GM23338 (cell line): ENCODE measurements around the gene DTNB. TPM values are rescaled to one million over a fixed set of nuclear protein-coding genes. Genes with fewer than 3 reads are reported as not detected.

ENCODE experiments used
- ATAC-seq: fragments of 200-7000 bp; cut with Tn5 transposase; 3 replicates; pipeline ENCODE4 v1.9.1; 2020
- DNase-seq: peaks from one replicate; pipeline ENCODE4 v3.0.0-alpha.2; 2015; ENCODE audit warnings: low spot score
- H2AFZ ChIP-seq: fragments of 200-600 bp; sonication (generic); 2 replicates; pipeline ENCODE4 v1.8.0; 2016; ENCODE audit warnings: antibody characterized with exemption, mild to moderate bottlenecking, moderate library complexity
- H3F3A ChIP-seq: fragments of 200-600 bp; sonication (generic); replicated peaks from 2 replicates; pipeline ENCODE4 v1.8.0; 2017; ENCODE audit warnings: antibody characterized with exemption, mixed run types, low read depth
- H3K27ac ChIP-seq: fragments of 200-600 bp; sonication (generic); 2 replicates; pipeline ENCODE4 v1.6.1; 2016; ENCODE audit warnings: low read depth
- H3K27me3 ChIP-seq: fragments of 200-600 bp; sonication (generic); 2 replicates; pipeline ENCODE4 v1.8.0; 2016; ENCODE audit warnings: mild to moderate bottlenecking, mixed run types, moderate library complexity; ENCODE audit not compliant: insufficient read depth
- H3K36me3 ChIP-seq: fragments of 200-600 bp; sonication (generic); 2 replicates; pipeline ENCODE4 v1.8.0; 2016; ENCODE audit warnings: mild to moderate bottlenecking; ENCODE audit not compliant: insufficient read depth
- H3K4me1 ChIP-seq: fragments of 200-600 bp; sonication (generic); 2 replicates; pipeline ENCODE4 v1.8.0; 2016; ENCODE audit warnings: mild to moderate bottlenecking, moderate library complexity; ENCODE audit not compliant: insufficient read depth
- H3K4me2 ChIP-seq: fragments of 200-600 bp; sonication (generic); 2 replicates; pipeline ENCODE4 v1.7.1; 2017; ENCODE audit warnings: mixed run types
- H3K4me3 ChIP-seq: fragments of 200-600 bp; sonication (generic); 2 replicates; pipeline ENCODE4 v1.6.1; 2016; ENCODE audit warnings: mixed run types
- H3K79me2 ChIP-seq: fragments of 200-600 bp; sonication (generic); replicated peaks from 2 replicates; pipeline ENCODE4 v1.8.0; 2017; ENCODE audit warnings: mild to moderate bottlenecking; ENCODE audit not compliant: insufficient read depth
- H3K9me2 ChIP-seq: fragments of 200-600 bp; sonication (generic); 2 replicates; pipeline ENCODE4 v1.8.0; 2017; ENCODE audit not compliant: insufficient read depth
- H4K20me1 ChIP-seq: fragments of 200-600 bp; sonication (generic); replicated peaks from 2 replicates; pipeline ENCODE4 v1.8.0; 2017; ENCODE audit warnings: mild to moderate bottlenecking; ENCODE audit not compliant: insufficient read depth
- H3K27ac Mint-ChIP-seq: 2 replicates; pipeline ENCODE4 v1.8.0; 2020; ENCODE audit warnings: inconsistent platforms, mild to moderate bottlenecking, moderate library complexity, mixed read lengths
- H3K27me3 Mint-ChIP-seq: 3 replicates; pipeline ENCODE4 v1.8.0; 2022; ENCODE audit warnings: low read depth, mild to moderate bottlenecking, moderate library complexity, mixed read lengths, inconsistent platforms; ENCODE audit not compliant: insufficient read depth, poor library complexity
- H3K36me3 Mint-ChIP-seq: 3 replicates; pipeline ENCODE4 v1.8.0; 2021; ENCODE audit warnings: low read depth, mild to moderate bottlenecking, inconsistent platforms, moderate library complexity, mixed read lengths
- H3K4me1 Mint-ChIP-seq: 3 replicates; pipeline ENCODE4 v1.8.0; 2020; ENCODE audit warnings: mild to moderate bottlenecking, inconsistent platforms, mixed read lengths
- H3K4me3 Mint-ChIP-seq: 3 replicates; pipeline ENCODE4 v1.8.0; 2021; ENCODE audit warnings: moderate library complexity, mild to moderate bottlenecking, inconsistent platforms, mixed read lengths
- H3K9me3 Mint-ChIP-seq: 3 replicates; pipeline ENCODE4 v1.8.0; 2020; ENCODE audit warnings: moderate library complexity, mild to moderate bottlenecking, inconsistent platforms, mixed read lengths
- CREB1 ChIP-seq: fragments of 250-450 bp; sonication (Bioruptor Pico); IDR thresholded peaks from 2 replicates; pipeline ENCODE4 v1.5.0; 2020; ENCODE audit warnings: low read depth, mild to moderate bottlenecking, moderate library complexity
- EZH2 ChIP-seq: fragments of 200-600 bp; sonication (generic); IDR thresholded peaks from one replicate; pipeline ENCODE4 v1.8.0; 2017; ENCODE audit warnings: antibody characterized with exemption, mild to moderate bottlenecking, low read depth; ENCODE audit not compliant: unreplicated experiment
- EZH2phosphoT487 ChIP-seq: fragments of 200-600 bp; sonication (generic); IDR thresholded peaks from one replicate; pipeline ENCODE4 v1.8.1; 2018; ENCODE audit warnings: antibody characterized with exemption; ENCODE audit not compliant: unreplicated experiment
- JUNB ChIP-seq: IDR thresholded peaks from one replicate; pipeline ENCODE4 v1.6.1; 2016; ENCODE audit warnings: antibody characterized with exemption; ENCODE audit not compliant: unreplicated experiment
- NANOG ChIP-seq: IDR thresholded peaks from 2 replicates; pipeline ENCODE4 v1.6.1; 2016; ENCODE audit warnings: antibody characterized with exemption, borderline replicate concordance
- POLR2AphosphoS5 ChIP-seq: IDR thresholded peaks from 2 replicates; pipeline ENCODE4 v1.6.1; 2016; ENCODE audit warnings: antibody characterized with exemption, low read depth
- STAT1 ChIP-seq: IDR thresholded peaks from one replicate; pipeline ENCODE4 v1.6.1; 2016; ENCODE audit warnings: antibody characterized with exemption; ENCODE audit not compliant: unreplicated experiment
- ZNF114 ChIP-seq: fragments of 250-450 bp; sonication (Bioruptor Pico); IDR thresholded peaks from 2 replicates; pipeline ENCODE4 v1.5.0; 2020; ENCODE audit warnings: mild to moderate bottlenecking, moderate library complexity
- ZNF331 ChIP-seq: fragments of 250-450 bp; sonication (Bioruptor Pico); IDR thresholded peaks from 2 replicates; pipeline ENCODE4 v1.5.0; 2020; ENCODE audit warnings: low read depth, mild to moderate bottlenecking, moderate library complexity
- polyA plus RNA-seq: library from polyadenylated mRNA; unstranded; fragments of >200 nt; fragmentation: Nextera tagmentation; extraction: Ambion mirVana; gene quantifications from 2 replicates; pipeline ENCODE4 v1.2.1, GENCODE V29; 2016
- total RNA-seq: library from RNA; depleted of rRNA; stranded (reverse); fragments of >200 nt; shearing (Covaris generic); gene quantifications from 2 replicates; pipeline ENCODE4 v1.2.3, GENCODE V29; 2014
- TF ChIP-seq, protein P1 (sequence below): IDR thresholded peaks from one replicate; pipeline ENCODE4 v1.6.1; 2018; ENCODE audit warnings: antibody characterized with exemption; ENCODE audit not compliant: unreplicated experiment
- TF ChIP-seq, protein P2 (sequence below), 2 experiments: fragments of 200-600 bp in 1 of 2; sonication (generic) in 1 of 2; conservative IDR thresholded peaks; 2 replicates each; pipeline versions ENCODE4 v1.5.1 to v1.6.1; 2016 to 2017; ENCODE audit warnings: antibody characterized with exemption in 2 of 2, low read depth in 2 of 2, mild to moderate bottlenecking in 2 of 2, moderate library complexity in 1 of 2
- TF ChIP-seq, protein P3 (sequence below): IDR thresholded peaks from 2 replicates; pipeline ENCODE4 v1.6.1; 2016; ENCODE audit warnings: antibody characterized with exemption
- TF ChIP-seq, protein P4 (sequence below): fragments of 250-450 bp; sonication (Bioruptor Pico); IDR thresholded peaks from 2 replicates; pipeline ENCODE4 v1.5.0; 2020; ENCODE audit warnings: mild to moderate bottlenecking, moderate library complexity

DTNB gene
- total and polyA plus RNA-seq, 2 experiments from 2014 or later, result 22.1 to 29.4 TPM

DNA sequence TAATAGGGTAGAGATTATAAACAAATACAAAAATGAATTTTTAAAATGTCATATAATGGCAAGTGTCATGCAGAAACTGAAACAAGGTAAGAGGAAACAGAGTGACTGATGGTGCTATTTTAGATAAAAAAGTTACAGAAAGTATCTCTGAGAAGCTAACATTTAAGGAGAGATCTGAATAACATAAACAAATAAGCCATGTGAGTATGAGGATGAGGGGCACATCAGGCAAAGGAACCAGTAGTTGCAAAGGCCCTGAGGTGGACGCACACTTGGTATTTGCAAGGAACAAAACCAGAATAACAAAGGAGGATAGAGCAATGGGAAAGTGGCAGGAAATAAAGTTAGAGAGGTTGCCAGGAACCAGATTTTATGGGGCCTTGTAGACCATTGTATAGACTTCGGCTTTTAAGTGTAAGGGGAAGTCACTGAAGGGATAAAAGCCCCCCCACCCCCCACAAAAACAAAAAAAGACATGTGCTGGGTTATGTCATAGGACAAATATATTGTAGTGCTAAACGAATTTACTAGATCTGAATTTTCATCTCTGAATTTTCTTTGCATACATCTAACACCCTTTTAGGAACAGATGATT lies 159.2 kb downstream of the DTNB start:
- Histone ChIP-seq H3K27ac (no peak overlapping the region), H2AFZ (no peak overlapping the region), H4K20me1 (no peaks in the 10 kb centered on the region), H3K4me1 (0 out of 2 replicates have a peak, but pooled peaks cover 5% of the 10 kb centered on the region), H3K36me3 (no peaks in the 10 kb centered on the region), H3K4me3 (no peak overlapping the region), H3F3A (no peaks in the 10 kb centered on the region), H3K9me2 (no peaks in the 10 kb centered on the region), H3K4me2 (no peak overlapping the region), H3K79me2 (no peaks in the 10 kb centered on the region), H3K27me3 (no peaks in the 10 kb centered on the region)
- Mint-ChIP-seq H3K4me3 (no peak overlapping the region), H3K9me3 (no peaks in the 10 kb centered on the region), H3K27me3 (no peaks in the 10 kb centered on the region), H3K4me1 (peaks cover 11% of the 10 kb centered on the region), H3K27ac (no peak overlapping the region; the same call in 1 of the 2 replicates), H3K36me3 (no peaks in the 10 kb centered on the region; the same call in 2 of the 3 replicates)
- TF ChIP-seq, protein P1, sequence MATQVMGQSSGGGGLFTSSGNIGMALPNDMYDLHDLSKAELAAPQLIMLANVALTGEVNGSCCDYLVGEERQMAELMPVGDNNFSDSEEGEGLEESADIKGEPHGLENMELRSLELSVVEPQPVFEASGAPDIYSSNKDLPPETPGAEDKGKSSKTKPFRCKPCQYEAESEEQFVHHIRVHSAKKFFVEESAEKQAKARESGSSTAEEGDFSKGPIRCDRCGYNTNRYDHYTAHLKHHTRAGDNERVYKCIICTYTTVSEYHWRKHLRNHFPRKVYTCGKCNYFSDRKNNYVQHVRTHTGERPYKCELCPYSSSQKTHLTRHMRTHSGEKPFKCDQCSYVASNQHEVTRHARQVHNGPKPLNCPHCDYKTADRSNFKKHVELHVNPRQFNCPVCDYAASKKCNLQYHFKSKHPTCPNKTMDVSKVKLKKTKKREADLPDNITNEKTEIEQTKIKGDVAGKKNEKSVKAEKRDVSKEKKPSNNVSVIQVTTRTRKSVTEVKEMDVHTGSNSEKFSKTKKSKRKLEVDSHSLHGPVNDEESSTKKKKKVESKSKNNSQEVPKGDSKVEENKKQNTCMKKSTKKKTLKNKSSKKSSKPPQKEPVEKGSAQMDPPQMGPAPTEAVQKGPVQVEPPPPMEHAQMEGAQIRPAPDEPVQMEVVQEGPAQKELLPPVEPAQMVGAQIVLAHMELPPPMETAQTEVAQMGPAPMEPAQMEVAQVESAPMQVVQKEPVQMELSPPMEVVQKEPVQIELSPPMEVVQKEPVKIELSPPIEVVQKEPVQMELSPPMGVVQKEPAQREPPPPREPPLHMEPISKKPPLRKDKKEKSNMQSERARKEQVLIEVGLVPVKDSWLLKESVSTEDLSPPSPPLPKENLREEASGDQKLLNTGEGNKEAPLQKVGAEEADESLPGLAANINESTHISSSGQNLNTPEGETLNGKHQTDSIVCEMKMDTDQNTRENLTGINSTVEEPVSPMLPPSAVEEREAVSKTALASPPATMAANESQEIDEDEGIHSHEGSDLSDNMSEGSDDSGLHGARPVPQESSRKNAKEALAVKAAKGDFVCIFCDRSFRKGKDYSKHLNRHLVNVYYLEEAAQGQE, result no peak
- TF ChIP-seq JUNB, result no peak
- no peak for TF ChIP-seq EZH2
- no peak for TF ChIP-seq CREB1 (CRISPR knock-in tag)
- no peak for TF ChIP-seq EZH2phosphoT487
- TF ChIP-seq, protein P2, sequence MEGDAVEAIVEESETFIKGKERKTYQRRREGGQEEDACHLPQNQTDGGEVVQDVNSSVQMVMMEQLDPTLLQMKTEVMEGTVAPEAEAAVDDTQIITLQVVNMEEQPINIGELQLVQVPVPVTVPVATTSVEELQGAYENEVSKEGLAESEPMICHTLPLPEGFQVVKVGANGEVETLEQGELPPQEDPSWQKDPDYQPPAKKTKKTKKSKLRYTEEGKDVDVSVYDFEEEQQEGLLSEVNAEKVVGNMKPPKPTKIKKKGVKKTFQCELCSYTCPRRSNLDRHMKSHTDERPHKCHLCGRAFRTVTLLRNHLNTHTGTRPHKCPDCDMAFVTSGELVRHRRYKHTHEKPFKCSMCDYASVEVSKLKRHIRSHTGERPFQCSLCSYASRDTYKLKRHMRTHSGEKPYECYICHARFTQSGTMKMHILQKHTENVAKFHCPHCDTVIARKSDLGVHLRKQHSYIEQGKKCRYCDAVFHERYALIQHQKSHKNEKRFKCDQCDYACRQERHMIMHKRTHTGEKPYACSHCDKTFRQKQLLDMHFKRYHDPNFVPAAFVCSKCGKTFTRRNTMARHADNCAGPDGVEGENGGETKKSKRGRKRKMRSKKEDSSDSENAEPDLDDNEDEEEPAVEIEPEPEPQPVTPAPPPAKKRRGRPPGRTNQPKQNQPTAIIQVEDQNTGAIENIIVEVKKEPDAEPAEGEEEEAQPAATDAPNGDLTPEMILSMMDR (conservative IDR thresholded peaks at IDR 0.05; ENCODE audit: low read depth in 2 of 2), result no peak
- no peak for TF ChIP-seq NANOG
- TF ChIP-seq, protein P3, sequence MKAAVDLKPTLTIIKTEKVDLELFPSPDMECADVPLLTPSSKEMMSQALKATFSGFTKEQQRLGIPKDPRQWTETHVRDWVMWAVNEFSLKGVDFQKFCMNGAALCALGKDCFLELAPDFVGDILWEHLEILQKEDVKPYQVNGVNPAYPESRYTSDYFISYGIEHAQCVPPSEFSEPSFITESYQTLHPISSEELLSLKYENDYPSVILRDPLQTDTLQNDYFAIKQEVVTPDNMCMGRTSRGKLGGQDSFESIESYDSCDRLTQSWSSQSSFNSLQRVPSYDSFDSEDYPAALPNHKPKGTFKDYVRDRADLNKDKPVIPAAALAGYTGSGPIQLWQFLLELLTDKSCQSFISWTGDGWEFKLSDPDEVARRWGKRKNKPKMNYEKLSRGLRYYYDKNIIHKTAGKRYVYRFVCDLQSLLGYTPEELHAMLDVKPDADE, result no peak
- no peak for TF ChIP-seq STAT1
- TF ChIP-seq, protein P4, sequence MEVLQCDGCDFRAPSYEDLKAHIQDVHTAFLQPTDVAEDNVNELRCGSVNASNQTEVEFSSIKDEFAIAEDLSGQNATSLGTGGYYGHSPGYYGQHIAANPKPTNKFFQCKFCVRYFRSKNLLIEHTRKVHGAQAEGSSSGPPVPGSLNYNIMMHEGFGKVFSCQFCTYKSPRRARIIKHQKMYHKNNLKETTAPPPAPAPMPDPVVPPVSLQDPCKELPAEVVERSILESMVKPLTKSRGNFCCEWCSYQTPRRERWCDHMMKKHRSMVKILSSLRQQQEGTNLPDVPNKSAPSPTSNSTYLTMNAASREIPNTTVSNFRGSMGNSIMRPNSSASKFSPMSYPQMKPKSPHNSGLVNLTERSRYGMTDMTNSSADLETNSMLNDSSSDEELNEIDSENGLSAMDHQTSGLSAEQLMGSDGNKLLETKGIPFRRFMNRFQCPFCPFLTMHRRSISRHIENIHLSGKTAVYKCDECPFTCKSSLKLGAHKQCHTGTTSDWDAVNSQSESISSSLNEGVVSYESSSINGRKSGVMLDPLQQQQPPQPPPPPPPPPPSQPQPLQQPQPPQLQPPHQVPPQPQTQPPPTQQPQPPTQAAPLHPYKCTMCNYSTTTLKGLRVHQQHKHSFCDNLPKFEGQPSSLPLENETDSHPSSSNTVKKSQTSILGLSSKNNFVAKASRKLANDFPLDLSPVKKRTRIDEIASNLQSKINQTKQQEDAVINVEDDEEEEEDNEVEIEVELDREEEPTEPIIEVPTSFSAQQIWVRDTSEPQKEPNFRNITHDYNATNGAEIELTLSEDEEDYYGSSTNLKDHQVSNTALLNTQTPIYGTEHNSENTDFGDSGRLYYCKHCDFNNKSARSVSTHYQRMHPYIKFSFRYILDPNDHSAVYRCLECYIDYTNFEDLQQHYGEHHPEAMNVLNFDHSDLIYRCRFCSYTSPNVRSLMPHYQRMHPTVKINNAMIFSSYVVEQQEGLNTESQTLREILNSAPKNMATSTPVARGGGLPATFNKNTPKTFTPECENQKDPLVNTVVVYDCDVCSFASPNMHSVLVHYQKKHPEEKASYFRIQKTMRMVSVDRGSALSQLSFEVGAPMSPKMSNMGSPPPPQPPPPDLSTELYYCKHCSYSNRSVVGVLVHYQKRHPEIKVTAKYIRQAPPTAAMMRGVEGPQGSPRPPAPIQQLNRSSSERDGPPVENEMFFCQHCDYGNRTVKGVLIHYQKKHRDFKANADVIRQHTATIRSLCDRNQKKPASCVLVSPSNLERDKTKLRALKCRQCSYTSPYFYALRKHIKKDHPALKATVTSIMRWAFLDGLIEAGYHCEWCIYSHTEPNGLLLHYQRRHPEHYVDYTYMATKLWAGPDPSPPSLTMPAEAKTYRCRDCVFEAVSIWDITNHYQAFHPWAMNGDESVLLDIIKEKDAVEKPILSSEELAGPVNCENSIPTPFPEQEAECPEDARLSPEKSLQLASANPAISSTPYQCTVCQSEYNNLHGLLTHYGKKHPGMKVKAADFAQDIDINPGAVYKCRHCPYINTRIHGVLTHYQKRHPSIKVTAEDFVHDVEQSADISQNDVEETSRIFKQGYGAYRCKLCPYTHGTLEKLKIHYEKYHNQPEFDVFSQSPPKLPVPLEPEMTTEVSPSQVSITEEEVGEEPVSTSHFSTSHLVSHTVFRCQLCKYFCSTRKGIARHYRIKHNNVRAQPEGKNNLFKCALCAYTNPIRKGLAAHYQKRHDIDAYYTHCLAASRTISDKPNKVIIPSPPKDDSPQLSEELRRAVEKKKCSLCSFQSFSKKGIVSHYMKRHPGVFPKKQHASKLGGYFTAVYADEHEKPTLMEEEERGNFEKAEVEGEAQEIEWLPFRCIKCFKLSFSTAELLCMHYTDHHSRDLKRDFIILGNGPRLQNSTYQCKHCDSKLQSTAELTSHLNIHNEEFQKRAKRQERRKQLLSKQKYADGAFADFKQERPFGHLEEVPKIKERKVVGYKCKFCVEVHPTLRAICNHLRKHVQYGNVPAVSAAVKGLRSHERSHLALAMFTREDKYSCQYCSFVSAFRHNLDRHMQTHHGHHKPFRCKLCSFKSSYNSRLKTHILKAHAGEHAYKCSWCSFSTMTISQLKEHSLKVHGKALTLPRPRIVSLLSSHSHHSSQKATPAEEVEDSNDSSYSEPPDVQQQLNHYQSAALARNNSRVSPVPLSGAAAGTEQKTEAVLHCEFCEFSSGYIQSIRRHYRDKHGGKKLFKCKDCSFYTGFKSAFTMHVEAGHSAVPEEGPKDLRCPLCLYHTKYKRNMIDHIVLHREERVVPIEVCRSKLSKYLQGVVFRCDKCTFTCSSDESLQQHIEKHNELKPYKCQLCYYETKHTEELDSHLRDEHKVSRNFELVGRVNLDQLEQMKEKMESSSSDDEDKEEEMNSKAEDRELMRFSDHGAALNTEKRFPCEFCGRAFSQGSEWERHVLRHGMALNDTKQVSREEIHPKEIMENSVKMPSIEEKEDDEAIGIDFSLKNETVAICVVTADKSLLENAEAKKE (CRISPR knock-in tag), result no peak
- no peak for TF ChIP-seq POLR2AphosphoS5
- TF ChIP-seq ZNF331 (CRISPR knock-in tag), result no peak
- no peak for TF ChIP-seq ZNF114
- DNase-seq, result peak; percentile 19
- no peak; the same call in 1 of the 3 replicates for ATAC-seq
